DOHH2 (cell line): Measurements from ENCODE around the gene RAB31.

Source experiments
- H3F3A ChIP-seq: fragments of 200-600 bp; sonication (generic), shearing (Covaris generic); 2 replicates; pipeline ENCODE4 v1.6.0; 2016; ENCODE audit warnings: antibody characterized with exemption, mild to moderate bottlenecking; ENCODE audit not compliant: control insufficient read depth, insufficient read depth
- H3K27ac ChIP-seq: fragments of 200-600 bp; sonication (generic); 2 replicates; pipeline ENCODE4 v1.5.1; 2014; ENCODE audit warnings: low read depth, mild to moderate bottlenecking, low read length, moderate library complexity
- H3K27me3 ChIP-seq: fragments of 200-600 bp; sonication (generic); 2 replicates; pipeline ENCODE4 v1.6.1; 2014; ENCODE audit warnings: mild to moderate bottlenecking, low read length, mixed read lengths; ENCODE audit not compliant: control insufficient read depth
- H3K36me3 ChIP-seq: fragments of 200-600 bp; sonication (generic); 2 replicates; pipeline ENCODE4 v1.6.1; 2014; ENCODE audit warnings: mild to moderate bottlenecking, low read length, moderate library complexity, mixed read lengths; ENCODE audit not compliant: control insufficient read depth
- H3K4me1 ChIP-seq: fragments of 200-600 bp; sonication (generic); 2 replicates; pipeline ENCODE4 v1.6.1; 2014; ENCODE audit warnings: mild to moderate bottlenecking, low read length, mixed read lengths; ENCODE audit not compliant: control insufficient read depth
- H3K4me2 ChIP-seq: fragments of 200-600 bp; sonication (generic); 2 replicates; pipeline ENCODE4 v1.6.0; 2014; ENCODE audit warnings: mild to moderate bottlenecking, low read length, moderate library complexity
- H3K4me3 ChIP-seq: fragments of 200-600 bp; sonication (generic); 2 replicates; pipeline ENCODE4 v1.5.1; 2014; ENCODE audit warnings: mild to moderate bottlenecking, low read length, mixed read lengths
- H3K79me2 ChIP-seq: fragments of 200-600 bp; sonication (generic); 2 replicates; pipeline ENCODE4 v1.6.1; 2014; ENCODE audit warnings: mild to moderate bottlenecking, low read length, mixed read lengths; ENCODE audit not compliant: control insufficient read depth
- H3K9me2 ChIP-seq: fragments of 200-600 bp; sonication (generic); replicated peaks from 2 replicates; pipeline ENCODE4 v1.6.1; 2014; ENCODE audit warnings: mild to moderate bottlenecking, low read length, mixed read lengths; ENCODE audit not compliant: control insufficient read depth
- H3K9me3 ChIP-seq: fragments of 200-600 bp; sonication (generic); 2 replicates; pipeline ENCODE4 v1.6.1; 2014; ENCODE audit warnings: antibody characterized with exemption, low read length, mixed read lengths; ENCODE audit not compliant: control insufficient read depth, insufficient read depth
- H4K20me1 ChIP-seq: fragments of 200-600 bp; sonication (generic); 2 replicates; pipeline ENCODE4 v1.6.0; 2014; ENCODE audit warnings: low read depth, mild to moderate bottlenecking, antibody characterized with exemption, low read length, moderate library complexity; ENCODE audit not compliant: control insufficient read depth, insufficient read depth
- CTCF ChIP-seq: fragments of 200-600 bp; sonication (generic); IDR thresholded peaks from one replicate; pipeline ENCODE4 v1.5.1; 2014; ENCODE audit warnings: antibody characterized with exemption, mild to moderate bottlenecking, low read depth, low read length; ENCODE audit not compliant: poor library complexity, severe bottlenecking
- EZH2phosphoT487 ChIP-seq: fragments of 200-600 bp; sonication (generic); IDR thresholded peaks from 2 replicates; pipeline ENCODE4 v1.6.1; 2017; ENCODE audit warnings: borderline replicate concordance, mild to moderate bottlenecking, antibody characterized with exemption, low read length, moderate library complexity, mixed read lengths

RAB31 gene

GRCh38 chr18:9814431-9814830 is 106.3 kb downstream of the RAB31 start:
- no peaks in the 10 kb centered on the region for H3K4me1 ChIP-seq
- no peaks in the 10 kb centered on the region for H3K9me2 ChIP-seq
- H3K27me3 ChIP-seq: no peaks in the 10 kb centered on the region
- no peak for TF ChIP-seq CTCF
- no peak for TF ChIP-seq EZH2phosphoT487
- H3K4me3 ChIP-seq: no peak overlapping the region
- no peaks in the 10 kb centered on the region for H3K9me3 ChIP-seq
- no peak overlapping the region for H3K4me2 ChIP-seq
- H3F3A ChIP-seq: no peaks in the 10 kb centered on the region
- no peaks in the 10 kb centered on the region for H3K79me2 ChIP-seq
- H4K20me1 ChIP-seq: no peaks in the 10 kb centered on the region
- H3K27ac ChIP-seq: no peak overlapping the region
- no peaks in the 10 kb centered on the region for H3K36me3 ChIP-seq

GRCh38 chr18:9817286-9817685 is 109.2 kb downstream of the RAB31 start:
- no peaks in the 10 kb centered on the region for H3K9me3 ChIP-seq
- TF ChIP-seq EZH2phosphoT487: no peak

GRCh38 chr18:9817725-9818422 is 109.8 kb downstream of the RAB31 start:
- Histone ChIP-seq H3K36me3 (no peaks in the 10 kb centered on the region), H3K27me3 (no peaks in the 10 kb centered on the region), H3K4me3 (no peak overlapping the region), H3K9me2 (no peaks in the 10 kb centered on the region), H3K4me1 (no peaks in the 10 kb centered on the region), H3K27ac (no peak overlapping the region), H3F3A (no peaks in the 10 kb centered on the region), H3K9me3 (no peaks in the 10 kb centered on the region), H3K79me2 (no peaks in the 10 kb centered on the region), H3K4me2 (no peak overlapping the region), H4K20me1 (no peaks in the 10 kb centered on the region)
- TF ChIP-seq EZH2phosphoT487 (no peak), CTCF (no peak)

More at GRCh38 chr18:9817286-9817685, 109.2 kb downstream of the RAB31 start:
- Histone ChIP-seq H3K27ac (no peak overlapping the region), H3K4me2 (no peak overlapping the region), H3K4me3 (no peak overlapping the region), H3K36me3 (no peaks in the 10 kb centered on the region), H3K79me2 (no peaks in the 10 kb centered on the region), H4K20me1 (no peaks in the 10 kb centered on the region), H3K9me2 (no peaks in the 10 kb centered on the region), H3K27me3 (no peaks in the 10 kb centered on the region), H3K4me1 (no peaks in the 10 kb centered on the region), H3F3A (no peaks in the 10 kb centered on the region)

- no peaks in the 10 kb centered on the region for H3K27me3 ChIP-seq
- no peaks in the 10 kb centered on the region for H3K79me2 ChIP-seq
- H3K4me3 ChIP-seq: no peak overlapping the region
- no peaks in the 10 kb centered on the region for H3K4me1 ChIP-seq
- H3K27ac ChIP-seq: no peak overlapping the region
- H3F3A ChIP-seq: no peaks in the 10 kb centered on the region
- H4K20me1 ChIP-seq: no peaks in the 10 kb centered on the region
- no peak for TF ChIP-seq EZH2phosphoT487
- no peaks in the 10 kb centered on the region for H3K9me2 ChIP-seq
- no peak overlapping the region for H3K4me2 ChIP-seq
- H3K36me3 ChIP-seq: no peaks in the 10 kb centered on the region
- H3K9me3 ChIP-seq: no peaks in the 10 kb centered on the region
Measured at GRCh38 chr18:9818423-9818734, 110.3 kb downstream of the RAB31 start.
